OCI-LY3 (cell line): Measurements from ENCODE around the gene PTPRD.

ENCODE experiments used
- H2AFZ ChIP-seq: fragments of 200-600, 300-600 bp; shearing (Covaris generic); 2 replicates; pipeline ENCODE4 v1.6.0; 2014; ENCODE audit warnings: antibody characterized with exemption, low read depth, low read length
- H3K27ac ChIP-seq: fragments of 200-600, 300-600 bp; sonication (generic); 2 replicates; pipeline ENCODE4 v1.5.1; 2014; ENCODE audit warnings: mild to moderate bottlenecking, low read length, moderate library complexity, mixed read lengths
- H3K27me3 ChIP-seq: fragments of 200-600, 300-600 bp; sonication (generic); 2 replicates; pipeline ENCODE4 v1.6.1; 2014; ENCODE audit warnings: low read depth, low read length, mixed read lengths
- H3K36me3 ChIP-seq: fragments of 200-600, 300-600 bp; sonication (generic); replicated peaks from 2 replicates; pipeline ENCODE3; 2014; ENCODE audit warnings: low read depth, low read length, mixed read lengths
- H3K4me1 ChIP-seq: fragments of 300-600, 200-600 bp; sonication (generic); 2 replicates; pipeline ENCODE4 v1.6.1; 2014; ENCODE audit warnings: low read length, mixed read lengths
- H3K4me2 ChIP-seq: fragments of 200-600, 300-600 bp; sonication (generic); 2 replicates; pipeline ENCODE4 v1.6.1; 2014; ENCODE audit warnings: low read length, mixed read lengths
- H3K4me3 ChIP-seq: fragments of 300-600, 200-600 bp; sonication (generic); 2 replicates; pipeline ENCODE4 v1.5.1; 2014; ENCODE audit warnings: antibody characterized with exemption, mild to moderate bottlenecking, low read length, moderate library complexity
- H3K79me2 ChIP-seq: fragments of 300-600, 200-600 bp; shearing (Covaris generic); 2 replicates; pipeline ENCODE4 v1.6.1; 2014; ENCODE audit warnings: mild to moderate bottlenecking, low read length, mixed read lengths
- H3K9ac ChIP-seq: fragments of 300-600, 200-600 bp; shearing (Covaris generic); 2 replicates; pipeline ENCODE4 v1.6.0; 2014; ENCODE audit warnings: mild to moderate bottlenecking, low read length, moderate library complexity
- H3K9me3 ChIP-seq: fragments of 200-600, 300-600 bp; shearing (Covaris generic); 2 replicates; pipeline ENCODE4 v1.6.1; 2014; ENCODE audit warnings: low read length, mixed read lengths; ENCODE audit not compliant: insufficient read depth
- H4K20me1 ChIP-seq: fragments of 200-600, 300-600 bp; sonication (generic); 2 replicates; pipeline ENCODE4 v1.6.1; 2016; ENCODE audit warnings: low read length, mixed read lengths; ENCODE audit not compliant: insufficient read depth
- CTCF ChIP-seq: fragments of 200-600, 300-600 bp; sonication (generic); IDR thresholded peaks from 2 replicates; pipeline ENCODE4 v1.5.1; 2014; ENCODE audit warnings: antibody characterized with exemption, low read length, low read depth
- EZH2phosphoT487 ChIP-seq: fragments of 200-600 bp; shearing (Covaris generic); IDR thresholded peaks from 2 replicates; pipeline ENCODE4 v1.6.1; 2018; ENCODE audit warnings: antibody characterized with exemption, mixed run types, low read depth

Gene PTPRD

GRCh38 chr9:10095208-10095607 lies 517.6 kb downstream of the PTPRD start:
- no peak overlapping the region for H3K4me3 ChIP-seq
- no peaks in the 10 kb centered on the region for H3K27me3 ChIP-seq
- no peak overlapping the region for H3K9ac ChIP-seq
- no peaks in the 10 kb centered on the region for H4K20me1 ChIP-seq
- H3K4me1 ChIP-seq = no peaks in the 10 kb centered on the region
- no peaks in the 10 kb centered on the region for H3K36me3 ChIP-seq
- H3K4me2 ChIP-seq = no peak overlapping the region
- TF ChIP-seq EZH2phosphoT487 (no peak), CTCF (no peak)
- H2AFZ ChIP-seq = no peak overlapping the region
- H3K9me3 ChIP-seq = no peaks in the 10 kb centered on the region
- H3K27ac ChIP-seq = no peak overlapping the region
- H3K79me2 ChIP-seq = no peaks in the 10 kb centered on the region

GRCh38 chr9:10094563-10094962 lies 518.2 kb downstream of the PTPRD start:
- Histone ChIP-seq H3K4me2 (no peak overlapping the region), H3K9ac (no peak overlapping the region), H3K9me3 (no peaks in the 10 kb centered on the region), H3K27ac (no peak overlapping the region), H3K27me3 (no peaks in the 10 kb centered on the region), H4K20me1 (no peaks in the 10 kb centered on the region), H3K4me1 (no peaks in the 10 kb centered on the region), H3K4me3 (no peak overlapping the region), H3K79me2 (no peaks in the 10 kb centered on the region), H2AFZ (no peak overlapping the region), H3K36me3 (no peaks in the 10 kb centered on the region)
- TF ChIP-seq EZH2phosphoT487 (no peak), CTCF (no peak)

- TF ChIP-seq EZH2phosphoT487 = no peak
- no peak for TF ChIP-seq CTCF
- no peaks in the 10 kb centered on the region for H3K27me3 ChIP-seq
- no peak overlapping the region for H3K4me3 ChIP-seq
- H3K4me2 ChIP-seq = no peak overlapping the region
- no peaks in the 10 kb centered on the region; the same call in 1 of the 2 replicates for H3K4me1 ChIP-seq
- H3K9me3 ChIP-seq = no peaks in the 10 kb centered on the region
- no peak overlapping the region for H3K9ac ChIP-seq
- no peaks in the 10 kb centered on the region for H3K79me2 ChIP-seq
- no peak overlapping the region for H2AFZ ChIP-seq
- no peak overlapping the region for H3K27ac ChIP-seq
- H4K20me1 ChIP-seq = no peaks in the 10 kb centered on the region
- H3K36me3 ChIP-seq = no peaks in the 10 kb centered on the region
Measured at GRCh38 chr9:10080012-10080411, 532.8 kb downstream of the PTPRD start.

- TF ChIP-seq EZH2phosphoT487 (no peak), CTCF (no peak)
- no peak overlapping the region for H3K4me2 ChIP-seq
- no peaks in the 10 kb centered on the region for H4K20me1 ChIP-seq
- H3K27me3 ChIP-seq = no peaks in the 10 kb centered on the region
- H3K4me1 ChIP-seq = no peaks in the 10 kb centered on the region; the same call in 1 of the 2 replicates
- no peak overlapping the region for H2AFZ ChIP-seq
- H3K79me2 ChIP-seq = no peaks in the 10 kb centered on the region
- H3K27ac ChIP-seq = no peak overlapping the region
- no peaks in the 10 kb centered on the region for H3K36me3 ChIP-seq
- H3K4me3 ChIP-seq = no peak overlapping the region
- H3K9me3 ChIP-seq = no peaks in the 10 kb centered on the region
- no peak overlapping the region for H3K9ac ChIP-seq
Measured at GRCh38 chr9:10079284-10079964, 533.4 kb downstream of the PTPRD start.
